HepG2 (cell line): ENCODE results near the gene B3GNT9. TPM values are rescaled to one million over a fixed set of nuclear protein-coding genes. Genes with fewer than 3 reads are reported as not detected.
A peak's percentile ranks its signal among the peaks of the same experiment; 100 is the strongest.

Source experiments
- CEBPG ChIP-seq: IDR thresholded peaks from 2 replicates; pipeline ENCODE4 v1.6.1; 2016
- CREB1 ChIP-seq, 2 experiments: fragments of 450-650 bp in 1 of 2; IDR thresholded peaks; 2 replicates each; pipeline ENCODE4 v1.6.1; 2016 to 2017; ENCODE audit warnings: control low read depth in 1 of 2, mild to moderate bottlenecking in 1 of 2, missing compliant biosample characterization in 1 of 2, missing genetic modification characterization in 1 of 2
- KDM2A ChIP-seq: sonication (generic); formaldehyde crosslinking; IDR thresholded peaks from 2 replicates; pipeline ENCODE4 v1.4.0; 2020; ENCODE audit warnings: low read depth, missing genetic modification reagents, borderline replicate concordance
- PHF8 ChIP-seq: sonication (generic); formaldehyde crosslinking; IDR thresholded peaks from 2 replicates; pipeline ENCODE4 v1.5.0; 2020; ENCODE audit warnings: missing genetic modification reagents
- ZNF12 ChIP-seq: sonication (generic); formaldehyde crosslinking; IDR thresholded peaks from 2 replicates; pipeline ENCODE4 v1.5.0; 2020; ENCODE audit warnings: missing genetic modification reagents
- ZNF660 ChIP-seq: sonication (generic); formaldehyde crosslinking; IDR thresholded peaks from 2 replicates; pipeline ENCODE4 v1.5.1; 2020; ENCODE audit warnings: mild to moderate bottlenecking, low read depth, missing genetic modification reagents, borderline replicate concordance
- polyA plus RNA-seq, 8 experiments: library from polyadenylated mRNA; depleted of rRNA in 3 of 8; stranded (reverse) in 7 of 8; unstranded in 1 of 8; fragments of >200 nt; fragmentation: Illumina TruSeq in 4 of 8; extraction: Trizol in 4 of 8; gene quantifications; 2 replicates each; pipeline versions ENCODE4 v1.2.1 to v1.2.3, GENCODE V29; 2011 to 2016; ENCODE audit warnings: low read depth in 4 of 8, missing spikeins in 1 of 8, mixed read lengths in 1 of 8; ENCODE audit not compliant: insufficient read depth in 1 of 8
- total RNA-seq, 5 experiments: library from RNA; depleted of rRNA; stranded (reverse); fragments of >200 nt; fragmentation: Illumina TruSeq; extraction: Trizol; gene quantifications; 2 replicates each; pipeline ENCODE4 v1.2.3, GENCODE V29; 2016; ENCODE audit warnings: low read depth in 1 of 5
- TF ChIP-seq, protein P1 (sequence below): sonication (generic); formaldehyde crosslinking; IDR thresholded peaks from 2 replicates; pipeline ENCODE4 v1.8.0; 2022; ENCODE audit warnings: mild to moderate bottlenecking, missing genetic modification reagents; ENCODE audit not compliant: insufficient replicate concordance
- TF ChIP-seq, protein P2 (sequence below): sonication (generic); formaldehyde crosslinking; IDR thresholded peaks from 2 replicates; pipeline ENCODE4 v1.8.0; 2022; ENCODE audit warnings: mild to moderate bottlenecking, missing genetic modification reagents
- TF ChIP-seq, protein P3 (sequence below): sonication (generic); formaldehyde crosslinking; IDR thresholded peaks from 2 replicates; pipeline ENCODE4 v1.9.0; 2022; ENCODE audit warnings: low read depth, missing genetic modification reagents
- TF ChIP-seq, protein P4 (sequence below): sonication (generic); formaldehyde crosslinking; IDR thresholded peaks from 2 replicates; pipeline ENCODE4 v1.5.0; 2020; ENCODE audit warnings: mild to moderate bottlenecking, missing genetic modification reagents, moderate library complexity
- TF ChIP-seq, protein P5 (sequence below): sonication (generic); formaldehyde crosslinking; IDR thresholded peaks from 2 replicates; pipeline ENCODE4 v1.9.0; 2021; ENCODE audit warnings: missing genetic modification reagents, borderline replicate concordance
- TF ChIP-seq, protein P6 (sequence below): sonication (generic); formaldehyde crosslinking; IDR thresholded peaks from 2 replicates; pipeline ENCODE4 v1.4.0; 2020; ENCODE audit warnings: missing genetic modification reagents, borderline replicate concordance

B3GNT9 gene
- total and polyA plus RNA-seq, 2 of the 13 experiments (the other 11 are each of a cell fraction or from before 2014, with no cell fraction given), result 1.5 to 3.1 TPM

DNA sequence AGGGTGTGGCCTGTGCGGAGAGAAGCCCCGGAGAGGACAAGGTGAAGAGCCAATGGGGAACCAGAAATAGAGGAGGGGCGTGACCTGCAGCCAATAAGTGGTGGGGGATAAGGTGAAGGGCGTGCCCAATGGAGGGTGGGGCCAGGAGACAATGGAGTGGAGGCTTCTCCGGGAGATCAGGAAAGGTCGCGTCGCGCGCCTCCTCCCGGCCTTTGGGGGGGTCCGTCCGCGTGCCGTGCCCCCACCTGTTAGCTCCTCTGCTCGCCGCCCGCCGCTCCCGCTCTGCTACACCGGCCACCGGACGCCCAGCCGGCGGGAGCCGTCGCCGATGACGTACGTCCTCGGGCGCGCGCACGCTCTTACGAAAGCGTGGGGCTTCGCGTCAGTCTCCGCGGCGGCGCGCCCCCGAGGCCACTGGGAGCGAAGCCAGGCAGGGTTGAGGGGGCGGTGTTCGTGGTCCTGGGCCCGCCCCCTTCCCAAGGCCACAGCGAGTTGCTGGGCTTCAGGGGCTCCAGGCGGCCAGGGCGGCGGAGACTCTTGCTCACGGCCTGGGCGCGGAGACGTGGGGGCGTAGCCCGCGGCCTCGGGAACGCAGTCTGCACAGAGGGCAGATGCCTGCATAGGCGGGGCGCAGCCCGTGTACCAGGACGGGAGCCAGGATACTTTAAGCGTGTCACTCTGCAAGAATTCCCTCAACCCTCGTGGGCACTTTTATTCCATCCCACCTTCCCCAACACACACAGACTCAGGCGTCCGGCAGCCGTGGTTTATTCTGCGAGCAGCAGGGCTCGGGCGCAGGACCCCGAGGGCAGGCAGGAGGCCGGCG is 33.0 kb upstream of the B3GNT9 start, which contains the start of gene MATCAP1 (continued):
- TF ChIP-seq, protein P1, sequence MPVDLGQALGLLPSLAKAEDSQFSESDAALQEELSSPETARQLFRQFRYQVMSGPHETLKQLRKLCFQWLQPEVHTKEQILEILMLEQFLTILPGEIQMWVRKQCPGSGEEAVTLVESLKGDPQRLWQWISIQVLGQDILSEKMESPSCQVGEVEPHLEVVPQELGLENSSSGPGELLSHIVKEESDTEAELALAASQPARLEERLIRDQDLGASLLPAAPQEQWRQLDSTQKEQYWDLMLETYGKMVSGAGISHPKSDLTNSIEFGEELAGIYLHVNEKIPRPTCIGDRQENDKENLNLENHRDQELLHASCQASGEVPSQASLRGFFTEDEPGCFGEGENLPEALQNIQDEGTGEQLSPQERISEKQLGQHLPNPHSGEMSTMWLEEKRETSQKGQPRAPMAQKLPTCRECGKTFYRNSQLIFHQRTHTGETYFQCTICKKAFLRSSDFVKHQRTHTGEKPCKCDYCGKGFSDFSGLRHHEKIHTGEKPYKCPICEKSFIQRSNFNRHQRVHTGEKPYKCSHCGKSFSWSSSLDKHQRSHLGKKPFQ (CRISPR knock-in tag), result peak; percentile 80
- peak; percentile 95 for TF ChIP-seq CEBPG (CRISPR knock-in tag)
- TF ChIP-seq, protein P2, sequence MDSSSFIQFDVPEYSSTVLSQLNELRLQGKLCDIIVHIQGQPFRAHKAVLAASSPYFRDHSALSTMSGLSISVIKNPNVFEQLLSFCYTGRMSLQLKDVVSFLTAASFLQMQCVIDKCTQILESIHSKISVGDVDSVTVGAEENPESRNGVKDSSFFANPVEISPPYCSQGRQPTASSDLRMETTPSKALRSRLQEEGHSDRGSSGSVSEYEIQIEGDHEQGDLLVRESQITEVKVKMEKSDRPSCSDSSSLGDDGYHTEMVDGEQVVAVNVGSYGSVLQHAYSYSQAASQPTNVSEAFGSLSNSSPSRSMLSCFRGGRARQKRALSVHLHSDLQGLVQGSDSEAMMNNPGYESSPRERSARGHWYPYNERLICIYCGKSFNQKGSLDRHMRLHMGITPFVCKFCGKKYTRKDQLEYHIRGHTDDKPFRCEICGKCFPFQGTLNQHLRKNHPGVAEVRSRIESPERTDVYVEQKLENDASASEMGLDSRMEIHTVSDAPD (CRISPR knock-in tag), result 0 out of 2 replicates have a peak, but pooled peaks have one; percentile 49
- TF ChIP-seq KDM2A (CRISPR knock-in tag), result peak; percentile 80
- no peak for TF ChIP-seq ZNF660 (CRISPR knock-in tag)
- TF ChIP-seq ZNF12, result 0 out of 2 replicates have a peak, but pooled peaks have one; percentile 27
- peak; percentile 97 for TF ChIP-seq CREB1 (IDR thresholded peaks at IDR 0.05)
- peak; percentile 84 for TF ChIP-seq CREB1 (CRISPR knock-in tag; IDR thresholded peaks at IDR 0.05)
- TF ChIP-seq, protein P3, sequence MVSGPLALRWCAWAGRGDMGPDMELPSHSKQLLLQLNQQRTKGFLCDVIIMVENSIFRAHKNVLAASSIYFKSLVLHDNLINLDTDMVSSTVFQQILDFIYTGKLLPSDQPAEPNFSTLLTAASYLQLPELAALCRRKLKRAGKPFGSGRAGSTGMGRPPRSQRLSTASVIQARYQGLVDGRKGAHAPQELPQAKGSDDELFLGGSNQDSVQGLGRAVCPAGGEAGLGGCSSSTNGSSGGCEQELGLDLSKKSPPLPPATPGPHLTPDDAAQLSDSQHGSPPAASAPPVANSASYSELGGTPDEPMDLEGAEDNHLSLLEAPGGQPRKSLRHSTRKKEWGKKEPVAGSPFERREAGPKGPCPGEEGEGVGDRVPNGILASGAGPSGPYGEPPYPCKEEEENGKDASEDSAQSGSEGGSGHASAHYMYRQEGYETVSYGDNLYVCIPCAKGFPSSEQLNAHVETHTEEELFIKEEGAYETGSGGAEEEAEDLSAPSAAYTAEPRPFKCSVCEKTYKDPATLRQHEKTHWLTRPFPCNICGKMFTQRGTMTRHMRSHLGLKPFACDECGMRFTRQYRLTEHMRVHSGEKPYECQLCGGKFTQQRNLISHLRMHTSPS (CRISPR knock-in tag), result no peak
- TF ChIP-seq, protein P4, sequence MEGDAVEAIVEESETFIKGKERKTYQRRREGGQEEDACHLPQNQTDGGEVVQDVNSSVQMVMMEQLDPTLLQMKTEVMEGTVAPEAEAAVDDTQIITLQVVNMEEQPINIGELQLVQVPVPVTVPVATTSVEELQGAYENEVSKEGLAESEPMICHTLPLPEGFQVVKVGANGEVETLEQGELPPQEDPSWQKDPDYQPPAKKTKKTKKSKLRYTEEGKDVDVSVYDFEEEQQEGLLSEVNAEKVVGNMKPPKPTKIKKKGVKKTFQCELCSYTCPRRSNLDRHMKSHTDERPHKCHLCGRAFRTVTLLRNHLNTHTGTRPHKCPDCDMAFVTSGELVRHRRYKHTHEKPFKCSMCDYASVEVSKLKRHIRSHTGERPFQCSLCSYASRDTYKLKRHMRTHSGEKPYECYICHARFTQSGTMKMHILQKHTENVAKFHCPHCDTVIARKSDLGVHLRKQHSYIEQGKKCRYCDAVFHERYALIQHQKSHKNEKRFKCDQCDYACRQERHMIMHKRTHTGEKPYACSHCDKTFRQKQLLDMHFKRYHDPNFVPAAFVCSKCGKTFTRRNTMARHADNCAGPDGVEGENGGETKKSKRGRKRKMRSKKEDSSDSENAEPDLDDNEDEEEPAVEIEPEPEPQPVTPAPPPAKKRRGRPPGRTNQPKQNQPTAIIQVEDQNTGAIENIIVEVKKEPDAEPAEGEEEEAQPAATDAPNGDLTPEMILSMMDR (CRISPR knock-in tag), result peak; percentile 45
- TF ChIP-seq, protein P5, sequence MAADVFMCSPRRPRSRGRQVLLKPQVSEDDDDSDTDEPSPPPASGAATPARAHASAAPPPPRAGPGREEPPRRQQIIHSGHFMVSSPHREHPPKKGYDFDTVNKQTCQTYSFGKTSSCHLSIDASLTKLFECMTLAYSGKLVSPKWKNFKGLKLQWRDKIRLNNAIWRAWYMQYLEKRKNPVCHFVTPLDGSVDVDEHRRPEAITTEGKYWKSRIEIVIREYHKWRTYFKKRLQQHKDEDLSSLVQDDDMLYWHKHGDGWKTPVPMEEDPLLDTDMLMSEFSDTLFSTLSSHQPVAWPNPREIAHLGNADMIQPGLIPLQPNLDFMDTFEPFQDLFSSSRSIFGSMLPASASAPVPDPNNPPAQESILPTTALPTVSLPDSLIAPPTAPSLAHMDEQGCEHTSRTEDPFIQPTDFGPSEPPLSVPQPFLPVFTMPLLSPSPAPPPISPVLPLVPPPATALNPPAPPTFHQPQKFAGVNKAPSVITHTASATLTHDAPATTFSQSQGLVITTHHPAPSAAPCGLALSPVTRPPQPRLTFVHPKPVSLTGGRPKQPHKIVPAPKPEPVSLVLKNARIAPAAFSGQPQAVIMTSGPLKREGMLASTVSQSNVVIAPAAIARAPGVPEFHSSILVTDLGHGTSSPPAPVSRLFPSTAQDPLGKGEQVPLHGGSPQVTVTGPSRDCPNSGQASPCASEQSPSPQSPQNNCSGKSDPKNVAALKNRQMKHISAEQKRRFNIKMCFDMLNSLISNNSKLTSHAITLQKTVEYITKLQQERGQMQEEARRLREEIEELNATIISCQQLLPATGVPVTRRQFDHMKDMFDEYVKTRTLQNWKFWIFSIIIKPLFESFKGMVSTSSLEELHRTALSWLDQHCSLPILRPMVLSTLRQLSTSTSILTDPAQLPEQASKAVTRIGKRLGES (CRISPR knock-in tag), result no peak
- TF ChIP-seq, protein P6, sequence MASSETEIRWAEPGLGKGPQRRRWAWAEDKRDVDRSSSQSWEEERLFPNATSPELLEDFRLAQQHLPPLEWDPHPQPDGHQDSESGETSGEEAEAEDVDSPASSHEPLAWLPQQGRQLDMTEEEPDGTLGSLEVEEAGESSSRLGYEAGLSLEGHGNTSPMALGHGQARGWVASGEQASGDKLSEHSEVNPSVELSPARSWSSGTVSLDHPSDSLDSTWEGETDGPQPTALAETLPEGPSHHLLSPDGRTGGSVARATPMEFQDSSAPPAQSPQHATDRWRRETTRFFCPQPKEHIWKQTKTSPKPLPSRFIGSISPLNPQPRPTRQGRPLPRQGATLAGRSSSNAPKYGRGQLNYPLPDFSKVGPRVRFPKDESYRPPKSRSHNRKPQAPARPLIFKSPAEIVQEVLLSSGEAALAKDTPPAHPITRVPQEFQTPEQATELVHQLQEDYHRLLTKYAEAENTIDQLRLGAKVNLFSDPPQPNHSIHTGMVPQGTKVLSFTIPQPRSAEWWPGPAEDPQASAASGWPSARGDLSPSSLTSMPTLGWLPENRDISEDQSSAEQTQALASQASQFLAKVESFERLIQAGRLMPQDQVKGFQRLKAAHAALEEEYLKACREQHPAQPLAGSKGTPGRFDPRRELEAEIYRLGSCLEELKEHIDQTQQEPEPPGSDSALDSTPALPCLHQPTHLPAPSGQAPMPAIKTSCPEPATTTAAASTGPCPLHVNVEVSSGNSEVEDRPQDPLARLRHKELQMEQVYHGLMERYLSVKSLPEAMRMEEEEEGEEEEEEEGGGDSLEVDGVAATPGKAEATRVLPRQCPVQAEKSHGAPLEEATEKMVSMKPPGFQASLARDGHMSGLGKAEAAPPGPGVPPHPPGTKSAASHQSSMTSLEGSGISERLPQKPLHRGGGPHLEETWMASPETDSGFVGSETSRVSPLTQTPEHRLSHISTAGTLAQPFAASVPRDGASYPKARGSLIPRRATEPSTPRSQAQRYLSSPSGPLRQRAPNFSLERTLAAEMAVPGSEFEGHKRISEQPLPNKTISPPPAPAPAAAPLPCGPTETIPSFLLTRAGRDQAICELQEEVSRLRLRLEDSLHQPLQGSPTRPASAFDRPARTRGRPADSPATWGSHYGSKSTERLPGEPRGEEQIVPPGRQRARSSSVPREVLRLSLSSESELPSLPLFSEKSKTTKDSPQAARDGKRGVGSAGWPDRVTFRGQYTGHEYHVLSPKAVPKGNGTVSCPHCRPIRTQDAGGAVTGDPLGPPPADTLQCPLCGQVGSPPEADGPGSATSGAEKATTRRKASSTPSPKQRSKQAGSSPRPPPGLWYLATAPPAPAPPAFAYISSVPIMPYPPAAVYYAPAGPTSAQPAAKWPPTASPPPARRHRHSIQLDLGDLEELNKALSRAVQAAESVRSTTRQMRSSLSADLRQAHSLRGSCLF, result no peak
- peak; percentile 87 for TF ChIP-seq PHF8 (CRISPR knock-in tag)
